Stimulated activated naive CD4-positive, alpha-beta T cell treated with Interleukin-2 at 50 U/mL for 16 hours (primary cell): ENCODE results near the gene MSI2.

Experiments
- DNase-seq: peaks from one replicate; lab custom pipeline; 2025; lab: John Stamatoyannopoulos, UW

The MSI2 gene

DNA sequence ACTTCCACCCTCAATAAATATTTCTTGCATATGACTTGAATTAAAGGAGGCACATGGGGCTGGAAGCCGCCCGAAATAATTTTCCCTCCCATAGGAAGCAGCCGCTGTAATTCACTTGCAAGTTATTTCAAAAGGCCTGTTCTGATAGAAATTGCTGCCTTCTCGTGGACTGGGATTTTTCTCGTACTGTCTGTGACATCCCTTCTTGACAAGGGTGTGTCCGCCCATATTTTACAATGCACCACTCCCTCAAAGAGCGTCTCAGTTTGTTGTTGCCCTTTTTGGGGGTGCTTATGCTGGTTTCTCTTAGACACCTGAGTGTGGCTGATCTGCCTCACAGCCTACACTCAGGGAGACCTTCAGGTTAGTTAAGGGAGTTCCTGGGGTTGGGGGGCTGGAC, 160.0 kb downstream of the MSI2 start:
- DNase-seq: no peak

DNA sequence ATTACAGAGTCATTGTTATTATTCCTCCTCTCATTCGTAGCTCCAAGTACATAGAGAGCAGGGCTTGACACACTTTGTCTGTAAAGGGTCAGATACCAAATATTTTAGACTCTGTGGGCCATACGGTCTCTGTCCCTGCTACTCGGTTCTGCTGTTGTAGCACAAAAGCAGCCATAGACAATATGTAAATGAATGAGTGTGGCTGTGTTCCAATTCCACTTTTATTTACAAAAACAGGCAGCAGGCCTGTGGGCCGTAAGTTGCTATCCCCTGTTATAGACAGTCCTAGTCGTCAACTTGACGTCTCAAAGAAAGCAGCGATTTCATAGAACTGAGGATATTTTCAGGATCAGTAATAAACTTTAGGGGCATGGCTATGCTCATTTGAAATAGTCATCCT, 161.6 kb downstream of the MSI2 start:
- no peak for DNase-seq

DNA sequence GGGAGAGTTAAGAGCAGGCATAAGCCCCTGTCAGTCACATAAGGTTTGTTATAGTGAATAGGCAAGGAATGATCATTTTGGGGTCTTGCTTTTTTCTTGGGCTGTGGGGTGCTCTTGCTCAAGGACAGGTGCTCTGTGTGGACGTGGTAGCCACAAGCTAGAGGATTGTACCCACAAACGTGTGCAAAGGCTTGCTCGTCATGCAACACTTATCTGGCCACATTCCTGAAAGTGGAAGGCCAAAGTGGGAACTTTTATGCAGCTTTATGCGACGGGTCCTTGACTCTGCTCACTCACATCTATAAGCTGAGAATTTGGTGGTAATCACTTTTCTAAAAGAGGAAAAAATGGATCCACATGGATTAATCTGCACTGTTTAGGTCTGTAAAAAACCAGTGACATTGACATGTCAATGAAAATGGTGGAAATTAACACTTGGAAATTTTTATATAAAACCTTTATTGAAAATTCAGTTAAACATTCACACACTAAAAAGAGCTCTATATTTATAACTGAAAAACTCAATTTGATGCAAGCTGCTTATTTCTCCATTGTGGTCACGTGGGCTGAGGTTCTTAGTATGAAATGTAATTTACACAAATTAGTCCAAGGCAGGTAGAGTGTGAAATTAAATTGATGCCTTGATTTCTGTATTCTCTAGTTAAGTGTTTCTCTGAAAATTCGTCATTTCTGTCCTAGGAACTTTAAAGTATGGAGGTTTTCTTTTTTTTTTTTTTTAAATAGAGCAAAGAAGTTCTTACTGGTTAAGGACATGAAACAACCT, 162.3 kb downstream of the MSI2 start:
- no peak for DNase-seq

DNA sequence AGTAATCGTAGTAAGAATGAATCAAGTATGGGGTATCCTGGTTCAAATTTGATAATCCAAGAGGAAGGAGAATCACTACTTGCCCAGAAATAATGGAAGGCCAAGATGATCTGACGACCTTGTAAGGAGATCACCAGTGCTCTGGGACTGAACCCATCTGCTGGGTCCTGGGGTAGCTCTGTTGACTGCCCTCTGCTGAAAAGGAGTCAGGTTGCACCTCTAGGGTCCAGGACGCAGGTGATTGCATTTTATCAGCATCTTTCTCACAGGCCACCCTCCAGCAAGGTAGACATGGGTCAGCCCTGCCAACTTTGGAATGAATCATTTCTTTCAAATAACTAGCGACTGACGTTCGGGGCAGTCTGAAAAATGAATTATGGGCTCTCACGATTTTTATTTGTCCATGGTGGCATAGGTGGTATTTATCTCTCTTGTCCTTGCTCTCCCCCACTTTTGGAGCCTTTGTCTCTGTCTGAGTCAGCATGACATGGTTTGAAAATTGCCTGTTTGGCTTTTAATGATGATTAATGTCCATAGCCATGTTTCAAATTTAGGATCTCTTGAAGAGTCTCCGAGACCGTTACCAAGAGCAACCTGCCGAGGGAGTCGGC, 163.7 kb downstream of the MSI2 start:
- no peak for DNase-seq

DNA sequence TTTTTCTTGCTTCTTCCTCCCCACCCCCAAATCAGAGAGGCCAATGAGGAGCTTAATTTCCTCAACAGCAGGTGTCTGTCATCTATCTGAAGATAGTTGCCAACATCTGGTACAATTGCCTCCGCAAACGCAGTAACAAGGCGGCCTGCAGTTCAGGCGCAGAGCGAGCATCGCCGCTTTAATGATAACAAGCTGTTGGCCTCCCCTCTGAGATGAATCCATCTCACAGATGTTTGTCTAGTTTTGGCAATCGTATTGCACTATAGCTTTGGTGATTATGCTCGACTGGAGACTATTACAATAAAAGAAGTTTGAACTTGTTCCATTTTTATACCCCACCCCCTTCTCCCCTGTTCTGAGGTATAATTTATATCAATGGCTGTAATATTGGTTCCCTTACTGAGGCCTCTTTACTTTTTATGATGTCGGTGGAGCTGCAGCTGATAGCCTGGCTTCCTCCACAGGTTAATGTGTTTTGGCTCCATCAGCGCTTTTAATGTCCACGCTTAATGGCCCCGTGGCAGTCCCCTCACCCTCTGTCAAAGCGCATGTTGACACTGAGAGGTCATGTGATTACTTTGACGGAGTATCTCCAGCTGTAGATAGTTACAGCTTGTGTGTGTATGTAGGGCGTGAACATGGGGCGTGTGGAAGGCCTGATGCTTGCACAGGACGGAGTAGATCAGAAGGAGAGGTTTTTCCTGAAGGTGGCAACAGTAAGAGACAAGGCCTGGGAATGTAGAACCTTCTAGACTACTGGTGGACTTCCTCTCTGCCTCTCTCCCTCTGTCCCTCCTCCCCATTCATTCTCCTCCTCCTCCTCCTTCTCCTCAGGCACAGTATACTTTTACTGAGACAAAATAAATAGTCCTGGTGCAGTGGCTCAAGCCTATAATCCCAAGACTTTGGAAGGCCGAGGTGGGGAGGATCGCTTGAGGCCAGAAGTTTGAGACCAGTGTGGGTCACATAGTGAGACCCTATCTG, 164.7 kb downstream of the MSI2 start:
- no peak for DNase-seq

DNA sequence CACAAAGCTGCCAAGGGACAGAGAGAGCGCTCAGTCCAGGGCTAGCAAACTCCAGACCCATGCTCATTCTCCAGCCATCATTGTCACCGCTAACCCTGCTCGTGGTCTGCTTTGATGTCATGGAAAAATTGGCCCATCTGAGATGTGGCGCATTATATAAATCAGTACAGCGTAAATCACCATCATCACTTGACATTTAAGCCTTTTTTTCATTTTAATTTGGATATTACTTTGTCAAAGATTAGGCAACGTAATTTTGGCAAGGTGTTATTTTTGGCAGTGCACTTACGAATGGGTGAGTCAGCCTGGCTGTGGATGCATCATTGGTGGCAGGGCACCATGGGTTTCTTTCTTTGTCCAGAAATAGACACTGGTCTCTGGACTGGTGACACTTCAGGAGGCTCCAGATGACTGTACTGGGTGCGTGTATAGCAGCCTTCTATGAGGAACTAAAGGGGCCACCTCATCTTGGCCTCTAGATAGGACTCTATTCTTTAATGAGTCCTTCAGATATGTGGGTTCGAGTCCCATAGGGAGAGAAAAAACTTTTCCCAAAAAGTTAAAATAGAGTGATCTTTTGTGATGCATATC, 166.3 kb downstream of the MSI2 start:
- no peak for DNase-seq

DNA sequence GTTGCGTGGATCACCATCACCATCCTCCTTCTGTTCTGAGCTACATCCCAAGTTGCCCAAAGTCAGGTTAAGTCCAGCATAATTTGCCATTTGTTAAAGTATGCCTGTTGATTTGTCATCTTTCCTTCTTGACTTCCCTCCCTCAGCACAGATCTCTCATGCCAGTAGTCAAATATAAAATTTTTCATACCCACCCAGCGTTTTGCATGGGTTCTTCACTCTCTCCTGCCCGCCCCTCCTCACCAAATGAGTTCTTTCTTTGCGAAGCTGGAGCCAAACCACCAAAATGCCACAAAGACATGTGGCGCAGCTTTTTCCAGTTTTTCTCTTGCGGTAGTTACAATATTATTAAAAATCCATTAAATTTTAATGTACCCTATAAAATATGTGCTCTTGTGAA, 167.2 kb downstream of the MSI2 start:
- no peak for DNase-seq

DNA sequence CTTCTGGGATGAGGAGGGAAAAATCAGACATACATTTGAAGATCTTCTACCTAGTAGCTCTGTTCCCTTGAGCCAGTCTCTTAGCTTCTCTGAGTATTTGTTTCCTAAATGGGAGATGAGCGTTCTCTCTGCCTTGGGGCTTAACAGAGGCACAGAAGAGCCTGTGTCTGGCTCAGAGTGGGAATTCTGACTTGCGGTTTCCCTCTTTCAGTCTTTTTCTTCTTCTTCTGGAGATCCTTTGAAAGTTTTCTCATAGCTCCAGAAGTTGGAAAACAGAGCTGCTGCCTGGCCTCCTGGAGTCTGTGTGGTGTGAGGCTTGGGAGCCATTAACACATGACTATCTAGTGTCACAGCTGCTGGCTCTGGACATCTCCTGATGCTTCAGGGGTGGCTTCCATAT, 167.9 kb downstream of the MSI2 start:
- DNase-seq: no peak

DNA sequence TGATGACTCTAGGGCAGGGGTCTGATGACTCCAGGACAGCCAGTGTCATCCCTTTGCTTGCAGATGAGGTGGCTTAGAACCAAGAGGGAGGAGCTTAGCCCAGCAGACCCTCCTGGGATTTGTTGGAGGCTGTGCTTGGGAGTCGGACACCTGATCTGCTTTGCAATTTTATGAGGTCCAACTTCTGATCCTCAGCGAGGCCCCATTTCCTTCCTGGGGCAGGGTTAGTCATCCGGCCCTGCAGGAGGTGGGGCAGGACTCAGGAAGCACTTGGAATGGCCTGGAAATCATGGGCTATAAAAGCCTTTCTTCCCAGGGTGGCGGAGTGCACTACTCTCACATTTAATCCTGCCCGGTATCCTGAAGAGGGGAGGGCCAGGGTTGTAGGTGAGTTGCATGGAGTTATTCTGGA, 168.5 kb downstream of the MSI2 start:
- DNase-seq: no peak

DNA sequence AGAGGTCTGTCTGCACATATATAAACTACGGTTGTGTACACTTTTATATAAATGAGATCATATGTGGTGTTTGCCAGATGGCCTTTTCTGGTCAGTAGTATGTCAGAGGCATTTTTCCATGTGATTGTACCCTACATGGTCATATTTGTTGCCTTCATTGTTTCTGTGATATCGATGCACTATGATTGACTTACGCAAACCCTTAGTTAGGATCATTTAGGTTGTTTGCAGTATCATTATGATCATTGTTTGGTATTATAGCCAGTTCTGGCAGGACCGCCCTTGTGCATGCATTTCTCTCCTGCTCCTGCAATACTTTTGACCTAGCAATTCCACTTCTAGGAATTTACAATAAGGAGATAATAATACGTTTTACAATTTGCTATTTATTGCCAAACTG, 169.1 kb downstream of the MSI2 start:
- no peak for DNase-seq

DNA sequence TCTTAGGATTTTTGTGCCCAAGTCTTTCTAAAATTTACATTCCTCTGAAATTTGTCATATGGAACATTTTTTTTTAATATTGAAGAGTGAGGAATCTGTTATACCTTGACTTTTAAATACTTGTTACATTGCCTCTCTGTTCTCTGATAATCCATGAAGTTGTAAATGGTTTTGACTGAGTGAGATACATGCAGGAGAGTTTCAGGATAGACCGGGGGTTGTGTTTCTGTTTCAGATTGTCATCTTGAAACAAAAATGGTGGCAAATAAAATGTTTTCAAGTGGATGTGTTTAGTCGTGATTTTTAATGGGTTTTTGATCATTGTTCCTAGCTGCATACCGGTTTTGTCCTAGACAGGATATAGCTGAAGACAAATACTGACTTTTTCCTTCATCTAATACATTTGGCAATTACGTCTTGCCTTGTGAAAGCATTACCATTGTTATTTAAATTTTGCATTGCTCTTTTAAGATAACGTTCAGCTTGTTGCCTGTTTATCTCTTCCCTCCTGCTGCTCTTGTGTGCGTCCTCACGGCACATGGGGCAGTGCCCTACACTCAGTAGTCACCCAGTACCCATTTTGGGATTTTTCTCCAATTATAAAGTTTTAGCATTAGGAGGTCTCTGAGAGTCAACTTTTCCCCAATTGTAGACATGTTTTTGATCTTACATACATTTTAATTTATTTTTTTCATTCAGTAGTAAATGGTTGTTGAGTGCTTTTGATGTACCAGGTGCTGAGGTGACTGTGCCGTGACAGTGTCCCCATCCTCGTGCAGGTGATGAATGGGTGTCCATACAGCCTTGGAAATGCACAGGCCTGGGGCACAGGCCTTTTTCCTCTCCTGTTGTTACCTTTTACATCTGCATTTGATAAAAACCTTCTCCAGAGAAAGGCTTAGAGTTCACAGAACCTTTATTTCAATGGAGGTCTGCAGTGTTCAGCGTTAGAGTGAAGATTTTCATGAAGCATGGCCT, 169.9 kb downstream of the MSI2 start:
- no peak for DNase-seq

DNA sequence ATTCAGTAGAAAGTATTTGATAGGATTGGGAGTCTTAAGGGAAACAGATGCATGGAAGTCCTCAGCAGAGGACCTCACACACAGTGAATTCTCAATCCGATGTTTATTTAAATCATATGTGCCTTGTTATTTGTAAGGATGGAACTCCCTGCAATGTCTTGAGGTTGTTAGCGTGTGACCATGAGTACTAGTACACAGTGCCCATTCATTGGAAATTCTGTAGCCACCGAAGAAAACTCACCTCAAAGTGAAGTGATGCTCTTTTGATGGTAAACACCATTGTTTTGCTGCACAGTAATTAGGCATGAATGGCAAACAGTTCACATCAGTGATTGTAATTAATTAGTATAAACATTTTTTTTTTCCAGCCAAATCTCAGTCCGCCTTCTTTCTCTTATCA, 173.6 kb downstream of the MSI2 start:
- DNase-seq: no peak

DNA sequence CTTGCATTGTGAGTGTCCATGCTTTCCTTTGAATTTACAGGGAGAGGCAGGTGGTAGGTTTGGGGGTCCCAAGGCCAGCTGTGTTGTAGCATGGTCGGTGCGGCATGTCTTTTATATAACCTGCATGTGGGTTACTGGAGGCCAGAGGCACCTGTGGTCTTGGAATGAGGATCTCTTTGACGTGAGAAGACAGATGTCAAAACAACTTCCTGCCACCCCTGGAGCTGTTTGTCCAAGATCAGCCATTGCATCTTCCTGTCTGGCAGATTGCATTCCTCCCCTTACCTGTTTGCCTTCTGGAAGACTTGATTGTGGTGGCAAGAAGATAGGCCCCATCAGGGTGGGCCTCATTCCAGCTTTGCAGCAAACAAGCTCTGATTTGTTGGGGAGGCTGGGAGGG, 175.1 kb downstream of the MSI2 start:
- DNase-seq: no peak

DNA sequence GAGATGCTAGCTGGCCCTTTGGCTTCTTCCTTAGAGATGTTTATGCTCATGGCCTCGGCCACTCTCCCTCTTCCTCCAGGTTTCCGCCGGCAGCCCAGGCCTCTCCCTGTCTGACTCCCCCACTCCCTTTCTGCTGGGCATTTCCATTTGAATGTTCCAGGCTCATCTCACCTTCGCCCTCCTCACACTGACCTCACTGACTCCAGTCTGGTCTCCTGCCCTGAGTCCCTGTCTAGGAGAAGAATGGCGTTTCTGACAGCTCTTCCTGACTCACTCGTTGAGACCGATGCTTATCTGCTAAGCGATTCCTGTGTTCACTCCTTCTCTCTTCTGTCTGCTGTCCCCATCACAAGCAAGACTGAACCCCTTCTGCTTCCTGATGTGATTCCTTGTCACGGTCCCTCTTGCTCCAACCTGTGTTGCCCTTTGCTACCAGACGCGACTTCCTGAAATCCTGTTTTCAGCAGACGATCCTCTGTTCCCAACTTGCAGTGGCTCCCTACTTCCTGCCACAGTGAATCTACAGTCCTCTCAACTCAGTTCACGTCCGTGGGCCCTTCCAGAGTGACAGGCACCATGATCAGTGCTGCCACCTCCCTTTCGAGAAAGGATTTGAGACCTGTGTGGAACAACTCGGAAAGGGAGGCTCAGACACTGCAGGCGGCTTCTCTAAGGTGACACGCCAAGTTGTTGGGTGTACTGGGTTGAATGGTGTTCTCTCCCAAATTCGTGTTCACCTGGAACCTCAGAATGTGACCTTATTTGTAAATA, 176.4 kb downstream of the MSI2 start:
- DNase-seq: no peak

DNA sequence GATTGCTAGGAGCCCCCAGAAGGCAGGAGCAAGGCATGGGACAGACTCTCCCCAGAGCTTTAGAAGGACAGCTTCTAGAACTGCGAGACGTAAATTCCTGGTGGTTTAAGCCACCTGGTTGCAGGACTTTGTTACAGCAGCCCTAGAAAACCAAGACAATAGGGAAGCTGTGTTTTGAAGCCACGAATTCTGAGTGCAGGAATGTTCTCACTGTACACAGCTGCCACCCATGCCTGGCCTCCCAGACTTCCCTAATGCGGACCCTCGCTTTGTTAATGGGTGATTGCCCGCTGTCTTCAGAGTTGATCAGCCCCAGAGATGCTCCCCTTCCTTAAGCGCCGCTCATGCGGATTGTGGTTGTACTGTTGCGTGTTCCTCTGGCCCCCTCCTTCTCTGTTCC, 177.1 kb downstream of the MSI2 start:
- no peak for DNase-seq

DNA sequence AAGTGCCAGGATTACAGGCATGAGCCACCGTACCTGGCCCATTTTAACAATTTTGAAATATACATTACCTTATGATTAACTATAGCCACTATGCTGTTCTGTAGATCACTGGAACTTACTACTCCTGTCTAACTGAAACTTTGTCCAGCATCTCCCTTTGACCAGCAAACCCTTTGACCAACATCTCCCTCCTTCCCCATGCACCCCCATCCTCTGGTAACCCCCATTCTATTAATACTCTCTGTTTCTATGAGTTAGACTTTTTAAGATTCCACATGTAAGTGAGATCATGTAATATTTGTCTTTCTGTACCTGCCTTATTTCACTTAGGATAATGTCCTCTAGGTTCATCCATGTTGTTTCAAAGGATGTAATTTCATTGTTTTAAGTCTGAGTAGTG, 178.0 kb downstream of the MSI2 start:
- no peak for DNase-seq

DNA sequence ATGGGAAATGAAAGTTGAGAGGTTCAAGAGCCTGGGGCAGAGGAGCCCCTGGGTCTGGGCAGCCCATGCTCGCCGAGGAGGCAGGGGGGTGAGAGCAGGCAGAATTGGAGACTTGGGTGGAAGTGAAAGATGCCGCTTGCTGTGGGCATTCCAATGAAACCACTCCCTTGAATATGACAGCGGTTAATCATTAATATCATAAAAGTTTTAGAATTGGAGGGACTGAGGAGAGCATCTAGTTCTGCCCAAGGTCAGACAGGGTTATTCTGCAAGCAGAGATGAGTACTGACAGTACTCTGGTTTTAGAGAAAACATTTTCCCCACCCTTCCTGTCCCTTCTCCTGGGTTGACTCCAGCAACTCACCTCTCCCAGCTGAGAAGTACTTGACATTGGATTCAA, 180.2 kb downstream of the MSI2 start:
- no peak for DNase-seq

DNA sequence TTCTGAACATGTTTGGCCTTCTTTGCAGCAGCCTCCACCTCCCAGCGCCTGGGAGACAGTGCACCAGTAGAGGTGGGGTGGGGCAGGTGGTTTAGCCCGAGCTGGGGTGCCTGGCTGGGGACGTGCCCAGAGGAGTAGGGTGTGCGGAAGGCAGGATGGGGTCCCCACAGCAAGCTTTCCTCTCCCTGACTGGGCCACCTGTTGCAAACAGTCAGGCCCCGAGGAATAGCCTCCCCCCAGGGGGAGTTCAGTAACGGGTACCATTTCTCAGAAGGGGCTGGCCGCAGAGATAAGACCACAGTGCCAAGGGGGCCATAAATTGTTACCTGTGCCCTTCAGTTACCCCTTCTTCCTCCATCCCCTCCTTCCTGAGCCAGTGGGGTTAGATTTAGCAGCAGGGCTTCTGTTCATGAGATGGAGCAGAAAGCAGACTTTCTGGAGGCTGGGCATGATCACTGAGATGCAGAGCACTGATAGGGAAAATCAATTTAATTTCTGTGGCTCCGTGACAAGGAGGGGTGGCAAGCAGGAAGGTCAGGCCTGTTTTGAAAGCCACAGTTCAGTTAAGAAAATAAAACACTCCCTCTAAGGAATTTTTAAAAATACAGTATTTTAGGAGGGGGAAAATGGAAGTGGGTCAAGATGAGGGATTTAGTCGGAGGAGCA, 181.9 kb downstream of the MSI2 start:
- no peak for DNase-seq

DNA sequence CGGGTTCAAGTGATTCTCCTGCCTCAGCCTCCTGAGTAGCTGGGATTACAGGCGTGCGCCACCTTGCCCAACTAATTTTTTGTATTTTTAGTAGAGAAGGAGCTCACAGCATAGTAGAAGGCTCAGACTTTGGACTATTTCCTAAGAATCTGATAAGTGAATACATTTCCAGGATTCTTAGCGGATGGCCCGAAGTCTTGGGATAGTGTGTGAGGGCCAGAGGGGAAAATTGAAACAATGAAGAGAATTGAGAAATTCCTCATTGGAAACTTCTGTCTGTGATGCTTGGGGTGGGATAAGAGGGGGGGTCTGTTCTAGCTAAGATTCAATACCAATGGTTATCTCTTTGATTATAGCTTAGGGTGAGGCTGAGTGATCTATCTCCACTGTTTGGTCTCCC, 183.3 kb downstream of the MSI2 start:
- no peak for DNase-seq
